ENCODE results near the gene LCLAT1.

DNA sequence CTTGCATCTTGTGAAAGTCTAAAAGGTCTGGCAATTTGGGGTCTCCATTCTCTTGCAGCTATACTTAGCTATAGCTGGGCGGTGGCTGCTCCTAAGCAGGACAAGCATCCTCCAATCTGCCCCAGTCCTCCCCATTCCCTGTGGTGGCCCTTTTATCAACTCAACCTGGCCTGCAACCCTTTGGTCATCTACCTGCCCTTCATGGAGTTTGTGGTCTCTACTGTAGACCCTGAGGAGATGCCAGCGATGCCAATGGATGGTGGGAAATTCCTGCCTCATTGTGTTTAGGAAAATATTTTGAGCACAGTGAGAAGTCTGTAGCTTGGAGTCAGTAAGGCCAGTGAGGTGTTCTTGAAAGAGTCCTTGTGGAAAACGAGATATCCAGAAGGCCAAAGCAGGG lies 216.8 kb downstream of the LCLAT1 start:
- TF ChIP-seq CTCF (IDR thresholded peaks at IDR 0.05), result no peak
- no peak for TF ChIP-seq POLR2AphosphoS5 (IDR thresholded peaks at IDR 0.05)

Data from prostate gland (tissue), 2 donors.